Keratinocyte (primary cell): ENCODE measurements around the gene PJA2.
"Not testable (repeated sequence)": the region's sequence is repeated elsewhere in the genome, so short reads cannot be mapped to it uniquely, and the experiment has no call there.

Experiments used
- CTCF ChIP-seq, 3 experiments: IDR thresholded peaks in 1 of 3; conservative IDR thresholded peaks in 1 of 3; optimal IDR thresholded peaks in 1 of 3; 2 replicates in 2 of 3; 3 replicates in 1 of 3; pipeline versions ENCODE3 to v1.5.1; 2011; ENCODE audit warnings: low read length in 3 of 3, mild to moderate bottlenecking in 3 of 3, moderate library complexity in 2 of 3, control low read depth in 1 of 3, inconsistent platforms in 1 of 3; ENCODE audit not compliant: insufficient read depth in 2 of 3; ENCODE audit errors: extremely low read depth in 1 of 3
- EZH2 ChIP-seq: IDR thresholded peaks from one replicate; pipeline ENCODE4 v1.6.1; 2012; ENCODE audit warnings: inconsistent platforms, mild to moderate bottlenecking, low read length, moderate library complexity

DNA sequence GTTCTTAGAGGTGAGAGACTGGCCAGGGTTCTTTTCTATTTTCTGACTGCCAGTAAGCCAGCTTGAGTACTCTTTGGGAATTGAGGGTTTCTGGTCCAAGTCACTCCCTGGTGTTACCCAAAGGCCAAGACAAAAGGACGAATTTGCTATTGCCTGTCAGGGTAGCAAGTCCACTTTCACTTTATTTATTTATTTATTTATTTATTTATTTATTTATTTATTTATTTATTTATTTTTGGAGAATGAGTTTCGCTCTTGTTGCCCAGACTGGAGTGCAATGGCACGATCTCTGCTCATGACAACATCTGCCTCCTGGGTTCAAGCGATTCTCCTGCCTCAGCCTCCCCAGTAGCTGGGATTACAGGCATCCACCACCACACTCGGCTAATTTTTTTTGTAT, 15.7 kb upstream of the PJA2 start:
- TF ChIP-seq EZH2; CTCF (optimal IDR thresholded peaks at IDR 0.05 in 1 of 3, IDR thresholded peaks at IDR 0.05 in 1 of 3, conservative IDR thresholded peaks at IDR 0.05 in 1 of 3; ENCODE audit: extremely low read depth in 1 of 3, insufficient read depth in 2 of 3, low read length in 3 of 3): not testable (repeated sequence)
